Neural crest cell (in vitro differentiated cells): ENCODE measurements around the gene NODAL. TPM values are rescaled to one million over a fixed set of nuclear protein-coding genes. Genes with fewer than 3 reads are reported as not detected.

Source experiments
- DNase-seq: peaks from one replicate; pipeline ENCODE4 v3.0.0; 2021; ENCODE audit warnings: low read depth, mixed read lengths, low spot score
- H3K27ac Mint-ChIP-seq: one replicate; pipeline ENCODE4 v1.8.0; 2021; ENCODE audit warnings: mild to moderate bottlenecking, mixed read lengths; ENCODE audit not compliant: unreplicated experiment
- H3K27me3 Mint-ChIP-seq: 2 replicates; pipeline ENCODE4 v1.8.0; 2021; ENCODE audit warnings: low read depth, mild to moderate bottlenecking, mixed read lengths
- H3K36me3 Mint-ChIP-seq: 2 replicates; pipeline ENCODE4 v1.8.0; 2021; ENCODE audit warnings: low read depth, mild to moderate bottlenecking, mixed read lengths
- H3K4me1 Mint-ChIP-seq: 2 replicates; pipeline ENCODE4 v1.8.0; 2021; ENCODE audit warnings: mixed read lengths
- H3K4me3 Mint-ChIP-seq: one replicate; pipeline ENCODE4 v1.8.0; 2021; ENCODE audit warnings: mild to moderate bottlenecking, mixed read lengths
- H3K9me3 Mint-ChIP-seq: 2 replicates; pipeline ENCODE4 v1.8.0; 2021; ENCODE audit warnings: mixed read lengths
- total RNA-seq: library from RNA; stranded (reverse); gene quantifications from 2 replicates; pipeline ENCODE4 v1.2.1, GENCODE V29; 2021
- TF ChIP-seq, protein P1 (sequence below): fragments of 200-600 bp; sonication (generic); conservative IDR thresholded peaks from 2 replicates; pipeline ENCODE4 v1.5.0; 2021; ENCODE audit warnings: antibody characterized with exemption, mild to moderate bottlenecking

Gene NODAL
- total RNA-seq, 1 donor from 2014 or later: not detected

DNA sequence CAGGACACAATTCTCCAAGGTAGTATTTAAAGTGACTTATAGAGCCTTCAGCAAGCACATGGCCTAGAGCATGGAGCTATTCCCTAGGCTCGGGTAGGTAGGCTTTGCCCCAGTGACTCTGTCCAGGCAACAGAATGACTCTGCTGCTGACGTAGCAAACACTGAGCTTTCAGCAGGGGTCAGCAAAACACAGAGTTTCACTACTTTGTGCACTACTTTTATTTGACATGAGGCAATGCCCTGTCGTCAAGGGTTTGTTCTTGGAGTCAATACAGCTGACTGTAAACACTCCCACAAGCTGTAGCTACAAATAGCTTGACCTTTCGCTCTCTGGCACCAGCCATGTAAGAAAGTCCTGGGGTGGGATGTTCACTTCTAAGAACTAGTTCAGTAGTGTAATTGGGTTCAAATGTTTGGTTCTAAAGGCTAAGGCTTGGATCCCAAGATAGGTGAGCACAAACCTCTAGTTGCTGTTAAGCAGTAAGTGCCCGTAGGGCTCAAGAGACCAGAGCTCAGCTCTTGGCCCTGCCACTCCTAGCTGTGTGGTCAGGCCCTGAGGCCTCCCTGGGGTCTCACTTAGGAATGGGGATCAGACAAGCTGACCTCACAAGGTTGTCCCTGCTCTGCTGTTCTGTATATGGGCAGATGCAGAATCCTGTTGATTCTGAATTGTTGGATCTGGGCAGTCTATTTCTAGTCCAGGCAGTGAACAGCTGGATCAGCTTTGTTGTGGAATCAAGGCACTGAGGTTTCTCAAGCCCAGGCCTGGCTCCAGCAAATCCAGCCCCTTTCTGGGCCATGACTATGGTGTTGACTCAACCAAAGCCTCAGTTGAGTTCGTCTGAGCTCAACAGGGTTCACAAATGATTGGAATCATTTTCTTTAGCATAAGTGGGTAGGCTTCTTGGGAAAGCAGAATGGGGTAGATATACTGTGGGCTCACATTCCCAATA, 10.7 kb downstream of the NODAL start:
- Mint-ChIP-seq H3K36me3 (peaks cover 2% of the 10 kb centered on the region), H3K27ac (peak overlapping the region; percentile 3), H3K27me3 (no peaks in the 10 kb centered on the region), H3K4me1 (peaks cover 29% of the 10 kb centered on the region), H3K4me3 (no peak overlapping the region), H3K9me3 (no peaks in the 10 kb centered on the region)
- TF ChIP-seq, protein P1, sequence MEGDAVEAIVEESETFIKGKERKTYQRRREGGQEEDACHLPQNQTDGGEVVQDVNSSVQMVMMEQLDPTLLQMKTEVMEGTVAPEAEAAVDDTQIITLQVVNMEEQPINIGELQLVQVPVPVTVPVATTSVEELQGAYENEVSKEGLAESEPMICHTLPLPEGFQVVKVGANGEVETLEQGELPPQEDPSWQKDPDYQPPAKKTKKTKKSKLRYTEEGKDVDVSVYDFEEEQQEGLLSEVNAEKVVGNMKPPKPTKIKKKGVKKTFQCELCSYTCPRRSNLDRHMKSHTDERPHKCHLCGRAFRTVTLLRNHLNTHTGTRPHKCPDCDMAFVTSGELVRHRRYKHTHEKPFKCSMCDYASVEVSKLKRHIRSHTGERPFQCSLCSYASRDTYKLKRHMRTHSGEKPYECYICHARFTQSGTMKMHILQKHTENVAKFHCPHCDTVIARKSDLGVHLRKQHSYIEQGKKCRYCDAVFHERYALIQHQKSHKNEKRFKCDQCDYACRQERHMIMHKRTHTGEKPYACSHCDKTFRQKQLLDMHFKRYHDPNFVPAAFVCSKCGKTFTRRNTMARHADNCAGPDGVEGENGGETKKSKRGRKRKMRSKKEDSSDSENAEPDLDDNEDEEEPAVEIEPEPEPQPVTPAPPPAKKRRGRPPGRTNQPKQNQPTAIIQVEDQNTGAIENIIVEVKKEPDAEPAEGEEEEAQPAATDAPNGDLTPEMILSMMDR: no peak
- no peak for DNase-seq

DNA sequence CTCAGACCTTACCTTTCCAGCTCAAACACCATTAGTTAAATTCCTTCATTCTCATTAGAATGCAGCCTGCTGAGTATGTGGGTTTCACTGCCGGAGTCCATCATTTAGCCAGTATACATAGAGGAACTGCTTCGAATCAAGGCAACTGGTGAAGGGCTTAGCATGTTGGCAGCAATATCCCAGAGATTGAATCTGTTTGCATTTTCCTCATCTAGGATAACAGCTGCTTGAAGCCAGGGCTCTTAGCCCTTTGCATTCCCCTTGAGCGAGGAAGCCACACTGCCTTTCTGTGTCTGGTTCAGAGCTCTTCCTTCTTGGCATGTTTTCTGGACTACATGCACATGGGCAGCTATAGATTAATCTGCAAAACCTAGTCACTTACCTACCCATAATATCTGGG, 14.7 kb downstream of the NODAL start:
- Mint-ChIP-seq H3K4me3 (no peak overlapping the region), H3K36me3 (peaks cover 19% of the 10 kb centered on the region), H3K27ac (no peak overlapping the region), H3K4me1 (peaks cover 36% of the 10 kb centered on the region), H3K9me3 (no peaks in the 10 kb centered on the region), H3K27me3 (no peaks in the 10 kb centered on the region)
- TF ChIP-seq, protein P1: no peak
- no peak for DNase-seq

DNA sequence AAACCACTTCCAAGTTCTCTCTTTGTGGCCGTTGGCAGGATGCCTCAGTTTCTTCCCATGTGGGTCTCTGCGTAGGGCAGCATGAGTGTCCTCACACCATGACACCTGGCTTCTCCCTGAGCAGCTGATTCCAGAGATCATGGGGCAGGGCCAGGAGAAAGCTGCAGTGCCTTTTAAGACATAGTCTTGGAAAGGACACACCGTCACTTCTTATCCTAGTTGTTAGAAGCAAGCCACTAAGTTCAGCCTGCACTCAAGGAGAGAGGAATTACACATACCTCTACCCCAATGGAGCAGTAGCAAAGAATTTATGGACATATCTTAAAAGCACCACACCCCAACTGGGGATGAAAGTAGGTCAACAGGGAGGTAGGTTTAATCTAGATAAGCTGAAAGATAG, 16.4 kb downstream of the NODAL start:
- Mint-ChIP-seq H3K4me3 (no peak overlapping the region), H3K36me3 (peaks cover 19% of the 10 kb centered on the region), H3K27ac (peak overlapping the region; percentile 23), H3K9me3 (no peaks in the 10 kb centered on the region), H3K27me3 (no peaks in the 10 kb centered on the region), H3K4me1 (peaks cover 21% of the 10 kb centered on the region)
- DNase-seq: no peak
- TF ChIP-seq, protein P1: no peak

DNA sequence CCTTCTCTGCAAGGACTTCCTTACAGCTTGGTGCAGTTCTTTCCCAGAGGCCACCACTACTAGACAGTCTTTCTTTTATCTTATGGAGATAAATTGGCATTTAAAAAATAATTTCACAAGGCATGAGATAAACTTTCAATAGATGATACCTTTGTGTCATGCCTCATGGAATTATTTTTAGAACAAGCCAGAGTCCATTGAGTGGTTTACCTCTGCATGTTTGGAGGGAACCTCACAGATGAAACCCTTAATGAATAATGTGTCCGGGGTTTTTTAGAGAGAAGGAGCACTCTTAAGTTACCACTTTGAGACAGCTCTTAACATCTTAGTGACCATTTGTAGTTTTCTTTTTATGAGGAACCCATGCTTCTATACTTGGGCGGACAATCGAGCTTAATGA, 17.2 kb downstream of the NODAL start:
- H3K36me3 Mint-ChIP-seq: peaks cover 24% of the 10 kb centered on the region
- no peaks in the 10 kb centered on the region for H3K9me3 Mint-ChIP-seq
- TF ChIP-seq, protein P1: no peak
- no peaks in the 10 kb centered on the region for H3K27me3 Mint-ChIP-seq
- DNase-seq: no peak
- peaks cover 19% of the 10 kb centered on the region for H3K4me1 Mint-ChIP-seq
- no peak overlapping the region for H3K27ac Mint-ChIP-seq
- H3K4me3 Mint-ChIP-seq: no peak overlapping the region

DNA sequence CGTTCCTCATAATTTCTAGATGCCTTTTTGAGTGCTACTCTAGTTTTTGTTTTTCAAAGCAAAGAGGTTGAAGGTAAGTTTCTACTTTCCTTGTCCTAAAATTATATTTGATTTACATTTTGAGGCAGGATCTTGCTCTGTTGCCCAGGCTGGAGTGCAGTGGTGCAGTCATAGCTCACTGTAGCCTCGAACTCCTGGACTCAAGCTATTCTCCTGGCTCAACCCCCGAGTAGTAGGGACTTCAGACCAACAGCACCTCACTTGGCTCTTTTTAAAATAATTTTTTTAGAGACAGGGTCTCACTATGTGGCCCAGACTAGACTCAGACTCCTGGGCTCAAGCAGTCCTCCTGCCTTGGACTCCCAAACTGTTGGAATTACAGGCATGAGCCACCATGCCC, 22.8 kb downstream of the NODAL start:
- no peak for DNase-seq
- TF ChIP-seq, protein P1: no peak
- Mint-ChIP-seq H3K9me3 (peaks cover 2% of the 10 kb centered on the region), H3K27me3 (no peaks in the 10 kb centered on the region), H3K4me3 (no peak overlapping the region), H3K4me1 (peaks cover 20% of the 10 kb centered on the region), H3K36me3 (peaks cover 30% of the 10 kb centered on the region), H3K27ac (no peak overlapping the region)
